GM19035 (cell line): ENCODE results near the gene SLC10A1.

Source experiments
- ATAC-seq: cut with Tn5 transposase; IDR thresholded peaks from one replicate; pipeline ENCODE4 v1.9.1; 2021; ENCODE audit not compliant: unreplicated experiment

Gene SLC10A1

GRCh38 chr14:69808919-69809808, 12.1 kb upstream of the SLC10A1 start:
- ATAC-seq = no peak

- no peak for ATAC-seq
These were observed 10.2 kb upstream of the SLC10A1 start for GRCh38 chr14:69807192-69807591.

GRCh38 chr14:69804902-69805301, 7.9 kb upstream of the SLC10A1 start:
- ATAC-seq = no peak

- no peak for ATAC-seq
These were observed 6.7 kb upstream of the SLC10A1 start for GRCh38 chr14:69803753-69804152.

GRCh38 chr14:69798339-69798735, 1.3 kb upstream of the SLC10A1 start:
- no peak for ATAC-seq

GRCh38 chr14:69797573-69798338, 715 bp upstream of the SLC10A1 start:
- ATAC-seq = no peak

GRCh38 chr14:69795691-69796090, 1.4 kb downstream of the SLC10A1 start:
- ATAC-seq = no peak

- no peak for ATAC-seq
These were observed 2.2 kb downstream of the SLC10A1 start for GRCh38 chr14:69794791-69795190.

- no peak for ATAC-seq
These were observed 4.1 kb downstream of the SLC10A1 start for GRCh38 chr14:69792887-69793421.

GRCh38 chr14:69789118-69789640, 7.9 kb downstream of the SLC10A1 start:
- ATAC-seq = no peak

GRCh38 chr14:69786603-69787002, 10.4 kb downstream of the SLC10A1 start:
- no peak for ATAC-seq

- ATAC-seq = no peak
These were observed 12.1 kb downstream of the SLC10A1 start for GRCh38 chr14:69784942-69785341.

GRCh38 chr14:69780952-69781351, 16.1 kb downstream of the SLC10A1 start:
- ATAC-seq = no peak

- no peak for ATAC-seq
These were observed 16.9 kb downstream of the SLC10A1 start for GRCh38 chr14:69780092-69780491.

GRCh38 chr14:69779088-69779487, 18.0 kb downstream of the SLC10A1 start:
- no peak for ATAC-seq

GRCh38 chr14:69776875-69777453, 20.1 kb downstream of the SLC10A1 start:
- ATAC-seq = no peak

GRCh38 chr14:69775012-69775411, 22.0 kb downstream of the SLC10A1 start:
- ATAC-seq = no peak

GRCh38 chr14:69773571-69774276, 23.3 kb downstream of the SLC10A1 start:
- ATAC-seq = no peak

- no peak for ATAC-seq
These were observed 24.7 kb downstream of the SLC10A1 start for GRCh38 chr14:69772082-69773017.

GRCh38 chr14:69771136-69771535, 25.9 kb downstream of the SLC10A1 start:
- ATAC-seq = no peak
